ENCODE measurements around the gene STAT1.

STAT1 gene

GRCh38 chr2:190948671-190949070, 65.3 kb downstream of the STAT1 start:
- DNase-seq: no peak

GRCh38 chr2:190947711-190948251, 66.2 kb downstream of the STAT1 start:
- peak in 1 of 2 experiments; percentile 30 for DNase-seq

GRCh38 chr2:190947141-190947540, 66.8 kb downstream of the STAT1 start:
- no peak for DNase-seq

- no peak for DNase-seq
These were observed 70.3 kb downstream of the STAT1 start for GRCh38 chr2:190943706-190944105.

GRCh38 chr2:190942697-190943096, 71.3 kb downstream of the STAT1 start:
- no peak for DNase-seq

GRCh38 chr2:190941571-190941970, 72.4 kb downstream of the STAT1 start:
- no peak for DNase-seq

GRCh38 chr2:190940454-190940853, 73.5 kb downstream of the STAT1 start:
- DNase-seq: no peak

GRCh38 chr2:190938771-190939335, 75.1 kb downstream of the STAT1 start:
- no peak for DNase-seq

GRCh38 chr2:190935054-190935453, 78.9 kb downstream of the STAT1 start:
- DNase-seq: no peak

GRCh38 chr2:190933361-190933760, 80.6 kb downstream of the STAT1 start:
- no peak for DNase-seq

GRCh38 chr2:190932514-190932913, 81.5 kb downstream of the STAT1 start:
- DNase-seq: no peak

- peak in 1 of 2 experiments; percentile 65 for DNase-seq
These were observed 83.6 kb downstream of the STAT1 start for GRCh38 chr2:190930411-190930810.

GRCh38 chr2:190929919-190930318, 84.1 kb downstream of the STAT1 start:
- DNase-seq: no peak

GRCh38 chr2:190927301-190927700, 86.7 kb downstream of the STAT1 start:
- DNase-seq: no peak

GRCh38 chr2:190922376-190922775, 91.6 kb downstream of the STAT1 start:
- DNase-seq: no peak

- DNase-seq: no peak
These were observed 93.9 kb downstream of the STAT1 start for GRCh38 chr2:190920085-190920484.

Measured in NCI-H446 (cell line).